SU-DHL-6 (cell line): ENCODE results near the gene RPS19.

Experiments used
- H2AFZ ChIP-seq: fragments of 200-600 bp; sonication (generic); 2 replicates; pipeline ENCODE4 v1.6.1; 2014; ENCODE audit warnings: low read depth, mild to moderate bottlenecking, moderate library complexity, mixed read lengths, antibody characterized with exemption, low read length; ENCODE audit not compliant: severe bottlenecking
- H3F3A ChIP-seq: fragments of 200-600 bp; shearing (Covaris generic); 2 replicates; pipeline ENCODE4 v1.6.0; 2016; ENCODE audit warnings: antibody characterized with exemption, mild to moderate bottlenecking; ENCODE audit not compliant: insufficient read depth
- H3K27ac ChIP-seq: fragments of 200-600 bp; sonication (generic); 2 replicates; pipeline ENCODE4 v1.5.1; 2016; ENCODE audit warnings: low read depth, mild to moderate bottlenecking, low read length, moderate library complexity, mixed read lengths
- H3K27me3 ChIP-seq: fragments of 200-600 bp; sonication (generic), shearing (Covaris generic); 2 replicates; pipeline ENCODE4 v1.6.0; 2014; ENCODE audit warnings: mild to moderate bottlenecking, low read length
- H3K36me3 ChIP-seq: fragments of 200-600 bp; sonication (generic); 2 replicates; pipeline ENCODE4 v1.6.1; 2014; ENCODE audit warnings: mild to moderate bottlenecking, low read length, mixed read lengths
- H3K4me2 ChIP-seq: fragments of 300-600, 200-600 bp; shearing (Covaris generic), sonication (generic); 2 replicates; pipeline ENCODE4 v1.6.0; 2014; ENCODE audit warnings: low read length, low read depth, mild to moderate bottlenecking; ENCODE audit not compliant: poor library complexity, severe bottlenecking
- H3K4me3 ChIP-seq: fragments of 200-600 bp; sonication (generic); 2 replicates; pipeline ENCODE4 v1.5.1; 2014; ENCODE audit warnings: antibody characterized with exemption, low read length, mild to moderate bottlenecking, mixed read lengths; ENCODE audit not compliant: insufficient read depth, poor library complexity, severe bottlenecking
- H3K79me2 ChIP-seq: fragments of 200-600 bp; sonication (generic); 2 replicates; pipeline ENCODE4 v1.6.1; 2014; ENCODE audit warnings: mild to moderate bottlenecking, low read length, moderate library complexity; ENCODE audit not compliant: insufficient read depth
- H3K9ac ChIP-seq: fragments of 200-600 bp; sonication (generic); 2 replicates; pipeline ENCODE4 v1.7.0; 2014; ENCODE audit warnings: mild to moderate bottlenecking, low read length
- H3K9me2 ChIP-seq: fragments of 200-600 bp; sonication (generic); replicated peaks from 2 replicates; pipeline ENCODE4 v1.6.1; 2014; ENCODE audit warnings: low read length; ENCODE audit not compliant: insufficient read depth
- H3K9me3 ChIP-seq: fragments of 200-600 bp; sonication (generic); 2 replicates; pipeline ENCODE4 v1.6.1; 2014; ENCODE audit warnings: low read length, mixed read lengths; ENCODE audit not compliant: insufficient read depth
- H4K20me1 ChIP-seq: fragments of 200-600 bp; sonication (generic); 2 replicates; pipeline ENCODE4 v1.6.1; 2014; ENCODE audit warnings: low read depth, mild to moderate bottlenecking, antibody characterized with exemption, low read length, moderate library complexity, mixed read lengths
- EZH2phosphoT487 ChIP-seq: fragments of 200-600 bp; sonication (generic), shearing (Covaris generic); conservative IDR thresholded peaks from 2 replicates; pipeline ENCODE4 v1.6.1; 2018; ENCODE audit warnings: mild to moderate bottlenecking, antibody characterized with exemption, low read length, moderate library complexity, mixed read lengths
- TF ChIP-seq, protein P1 (sequence below): fragments of 200-600 bp; sonication (generic); IDR thresholded peaks from one replicate; pipeline ENCODE4 v1.5.1; 2017; ENCODE audit warnings: antibody characterized with exemption, mild to moderate bottlenecking, low read length, moderate library complexity; ENCODE audit not compliant: insufficient read depth, poor library complexity, severe bottlenecking

RPS19 gene

GRCh38 chr19:41908724-41909464, 48.8 kb downstream of the RPS19 start:
- H3K27ac ChIP-seq: peak overlapping the region; percentile 99
- H3K9me2 ChIP-seq: no peaks in the 10 kb centered on the region
- H3K4me3 ChIP-seq: no peak overlapping the region
- H3K9ac ChIP-seq: 0 out of 2 replicates have a peak overlapping the region, but pooled peaks have one; percentile 100
- no peaks in the 10 kb centered on the region for H3K36me3 ChIP-seq
- no peak for TF ChIP-seq EZH2phosphoT487
- TF ChIP-seq, protein P1, sequence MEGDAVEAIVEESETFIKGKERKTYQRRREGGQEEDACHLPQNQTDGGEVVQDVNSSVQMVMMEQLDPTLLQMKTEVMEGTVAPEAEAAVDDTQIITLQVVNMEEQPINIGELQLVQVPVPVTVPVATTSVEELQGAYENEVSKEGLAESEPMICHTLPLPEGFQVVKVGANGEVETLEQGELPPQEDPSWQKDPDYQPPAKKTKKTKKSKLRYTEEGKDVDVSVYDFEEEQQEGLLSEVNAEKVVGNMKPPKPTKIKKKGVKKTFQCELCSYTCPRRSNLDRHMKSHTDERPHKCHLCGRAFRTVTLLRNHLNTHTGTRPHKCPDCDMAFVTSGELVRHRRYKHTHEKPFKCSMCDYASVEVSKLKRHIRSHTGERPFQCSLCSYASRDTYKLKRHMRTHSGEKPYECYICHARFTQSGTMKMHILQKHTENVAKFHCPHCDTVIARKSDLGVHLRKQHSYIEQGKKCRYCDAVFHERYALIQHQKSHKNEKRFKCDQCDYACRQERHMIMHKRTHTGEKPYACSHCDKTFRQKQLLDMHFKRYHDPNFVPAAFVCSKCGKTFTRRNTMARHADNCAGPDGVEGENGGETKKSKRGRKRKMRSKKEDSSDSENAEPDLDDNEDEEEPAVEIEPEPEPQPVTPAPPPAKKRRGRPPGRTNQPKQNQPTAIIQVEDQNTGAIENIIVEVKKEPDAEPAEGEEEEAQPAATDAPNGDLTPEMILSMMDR: no peak
- H3K79me2 ChIP-seq: peaks cover 22% of the 10 kb centered on the region
- H3K27me3 ChIP-seq: no peaks in the 10 kb centered on the region
- H2AFZ ChIP-seq: no peak overlapping the region
- peaks cover 91% of the 10 kb centered on the region for H3F3A ChIP-seq
- H4K20me1 ChIP-seq: no peaks in the 10 kb centered on the region
- peak overlapping the region; percentile 95 for H3K4me2 ChIP-seq
- no peaks in the 10 kb centered on the region for H3K9me3 ChIP-seq

GRCh38 chr19:41909706-41910105, 49.7 kb downstream of the RPS19 start:
- H3K36me3 ChIP-seq: no peaks in the 10 kb centered on the region
- TF ChIP-seq EZH2phosphoT487: no peak
- TF ChIP-seq, protein P1: no peak
- H3K9me2 ChIP-seq: no peaks in the 10 kb centered on the region
- H3K27ac ChIP-seq: peak overlapping the region; percentile 99
- peak overlapping the region; percentile 95 for H3K4me2 ChIP-seq
- H3K9me3 ChIP-seq: no peaks in the 10 kb centered on the region
- peak overlapping the region; percentile 100; the same call in 1 of the 2 replicates for H3K9ac ChIP-seq
- H4K20me1 ChIP-seq: no peaks in the 10 kb centered on the region
- H3K4me3 ChIP-seq: no peak overlapping the region
- no peak overlapping the region for H2AFZ ChIP-seq
- H3F3A ChIP-seq: peaks cover 90% of the 10 kb centered on the region
- H3K79me2 ChIP-seq: peaks cover 27% of the 10 kb centered on the region
- no peaks in the 10 kb centered on the region for H3K27me3 ChIP-seq

GRCh38 chr19:41910240-41910991, 50.4 kb downstream of the RPS19 start:
- no peaks in the 10 kb centered on the region for H3K27me3 ChIP-seq

More at GRCh38 chr19:41910240-41910991, 50.4 kb downstream of the RPS19 start:
- peaks cover 31% of the 10 kb centered on the region for H3K79me2 ChIP-seq
- H3K4me3 ChIP-seq: peak overlapping the region; percentile 75
- peaks cover 87% of the 10 kb centered on the region for H3F3A ChIP-seq
- no peak overlapping the region for H2AFZ ChIP-seq
- H3K27ac ChIP-seq: peak overlapping the region; percentile 99
- peak overlapping the region; percentile 100 for H3K9ac ChIP-seq
- H4K20me1 ChIP-seq: no peaks in the 10 kb centered on the region
- no peaks in the 10 kb centered on the region for H3K36me3 ChIP-seq
- H3K9me3 ChIP-seq: no peaks in the 10 kb centered on the region
- no peaks in the 10 kb centered on the region for H3K9me2 ChIP-seq
- H3K4me2 ChIP-seq: peak overlapping the region; percentile 95
- TF ChIP-seq EZH2phosphoT487: no peak
- TF ChIP-seq, protein P1: no peak
